H1 (cell line): ENCODE measurements around the gene SLC7A14. TPM values are rescaled to one million over a fixed set of nuclear protein-coding genes. Genes with fewer than 3 reads are reported as not detected.

Experiments
- CTCF ChIA-PET: fragments of 300-600 bp; sonication (Branson Sonifier 250); formaldehyde crosslinking; loops from one replicate; lab custom pipeline; 2021; ENCODE audit not compliant: partially characterized antibody; lab: Charles Lee
- POLR2A ChIA-PET: fragments of 300-600 bp; sonication (Branson Sonifier 250); formaldehyde crosslinking; loops from one replicate; lab custom pipeline; 2021; ENCODE audit warnings: inconsistent platforms; ENCODE audit not compliant: partially characterized antibody; lab: Charles Lee
- DNase-seq, 2 experiments: peaks; one replicate each; pipeline versions ENCODE4 v3.0.0 to v3.0.0-alpha.2; 2010 to 2022; ENCODE audit warnings: low spot score in 2 of 2, low read depth in 1 of 2, mixed read lengths in 1 of 2
- FAIRE-seq: peaks from 2 replicates; lab custom pipeline; 2011; peaks lifted over from hg19 to GRCh38; lab: Jason Lieb, UNC
- H2AFZ ChIP-seq: 2 replicates; pipeline ENCODE4 v1.8.1; 2012; ENCODE audit warnings: low read length, inconsistent platforms
- H2AK5ac ChIP-seq: 2 replicates; pipeline ENCODE4 v1.6.1; 2013; ENCODE audit warnings: low read depth, low read length
- H2BK120ac ChIP-seq: replicated peaks from 2 replicates; pipeline ENCODE3; 2013; ENCODE audit warnings: low read depth, low read length, inconsistent platforms
- H2BK12ac ChIP-seq: 2 replicates; pipeline ENCODE4 v1.6.1; 2013; ENCODE audit warnings: low read depth, low read length
- H2BK15ac ChIP-seq: 2 replicates; pipeline ENCODE4 v1.6.1; 2013; ENCODE audit warnings: low read length
- H2BK20ac ChIP-seq: 2 replicates; pipeline ENCODE4 v1.6.1; 2013; ENCODE audit warnings: low read length
- H2BK5ac ChIP-seq: 2 replicates; pipeline ENCODE4 v1.6.1; 2013; ENCODE audit warnings: low read depth, low read length
- H3K14ac ChIP-seq: 2 replicates; pipeline ENCODE4 v1.6.1; 2013; ENCODE audit warnings: inconsistent platforms; ENCODE audit not compliant: insufficient read length
- H3K18ac ChIP-seq: 2 replicates; pipeline ENCODE4 v1.6.1; 2013; ENCODE audit warnings: low read length; ENCODE audit errors: extremely low read depth
- H3K23ac ChIP-seq: 2 replicates; pipeline ENCODE4 v1.6.1; 2013; ENCODE audit warnings: inconsistent platforms; ENCODE audit not compliant: insufficient read length
- H3K23me2 ChIP-seq: 2 replicates; pipeline ENCODE4 v1.6.1; 2013; ENCODE audit warnings: low read depth, low read length
- H3K27ac ChIP-seq: 2 replicates; pipeline ENCODE4 v1.6.1; 2011; ENCODE audit warnings: low read depth, low read length, inconsistent platforms
- H3K27me3 ChIP-seq, 4 experiments: replicated peaks in 1 of 4; 1 replicate in 1 of 4; 2 replicates in 3 of 4; pipeline versions ENCODE4 v1.6.1 to v1.8.1; 2011 to 2013; ENCODE audit warnings: low read length in 3 of 4, mild to moderate bottlenecking in 3 of 4, inconsistent platforms in 2 of 4, mixed read lengths in 2 of 4, moderate library complexity in 1 of 4; ENCODE audit not compliant: control insufficient read depth in 3 of 4, insufficient read depth in 3 of 4; ENCODE audit errors: extremely low read depth in 1 of 4
- H3K36me3 ChIP-seq, 4 experiments: 2 replicates each; pipeline versions ENCODE4 v1.6.1 to v1.8.1; 2011 to 2013; ENCODE audit warnings: mild to moderate bottlenecking in 4 of 4, low read length in 3 of 4, moderate library complexity in 2 of 4, control low read depth in 1 of 4, inconsistent platforms in 1 of 4; ENCODE audit not compliant: insufficient read depth in 4 of 4, control insufficient read depth in 2 of 4
- H3K4ac ChIP-seq: replicated peaks from 2 replicates; pipeline ENCODE3; 2013; ENCODE audit warnings: low read length, low read depth, mixed read lengths, inconsistent platforms; ENCODE audit not compliant: insufficient read length
- H3K4me1 ChIP-seq, 4 experiments: replicated peaks in 1 of 4; 1 replicate in 1 of 4; 2 replicates in 3 of 4; pipeline versions ENCODE4 v1.6.1 to v1.8.1; 2011 to 2013; ENCODE audit warnings: low read length in 3 of 4, inconsistent platforms in 2 of 4, mixed read lengths in 1 of 4; ENCODE audit not compliant: insufficient read depth in 4 of 4, control insufficient read depth in 3 of 4
- H3K4me2 ChIP-seq, 2 experiments: 2 replicates each; pipeline versions ENCODE4 v1.6.1 to v1.8.1; 2011 to 2013; ENCODE audit warnings: low read depth in 2 of 2, low read length in 2 of 2, control low read depth in 1 of 2, inconsistent platforms in 1 of 2, mild to moderate bottlenecking in 1 of 2; ENCODE audit not compliant: insufficient read depth in 1 of 2
- H3K4me3 ChIP-seq, 4 experiments: fragments of 200-600, 300-600 bp in 1 of 4; sonication (generic), shearing (Covaris generic), sonication (Bioruptor Twin) in 1 of 4; 2 replicates each; pipeline versions ENCODE4 v1.5.1 to v1.8.1; 2011 to 2016; ENCODE audit warnings: low read length in 4 of 4, low read depth in 3 of 4, control low read depth in 2 of 4, inconsistent platforms in 2 of 4, mild to moderate bottlenecking in 2 of 4, mixed read lengths in 1 of 4, moderate library complexity in 1 of 4; ENCODE audit not compliant: insufficient read depth in 2 of 4; ENCODE audit errors: extremely low read depth in 1 of 4
- H3K56ac ChIP-seq: replicated peaks from 2 replicates; pipeline ENCODE3; 2013; ENCODE audit warnings: low read depth, mild to moderate bottlenecking, mixed read lengths, low read length, inconsistent platforms; ENCODE audit not compliant: insufficient read length
- H3K79me1 ChIP-seq: 2 replicates; pipeline ENCODE4 v1.6.1; 2013; ENCODE audit warnings: low read depth, low read length, control low read depth
- H3K79me2 ChIP-seq, 2 experiments: 2 replicates each; pipeline versions ENCODE4 v1.6.1 to v1.8.1; 2012 to 2013; ENCODE audit warnings: low read length in 2 of 2, mild to moderate bottlenecking in 2 of 2, inconsistent platforms in 1 of 2; ENCODE audit not compliant: insufficient read depth in 2 of 2, control insufficient read depth in 1 of 2
- H3K9ac ChIP-seq, 4 experiments: replicated peaks in 1 of 4; 1 replicate in 1 of 4; 2 replicates in 3 of 4; pipeline versions ENCODE4 v1.6.1 to v1.8.1; 2011 to 2013; ENCODE audit warnings: low read depth in 3 of 4, low read length in 3 of 4, control low read depth in 2 of 4, mild to moderate bottlenecking in 2 of 4, moderate library complexity in 2 of 4, inconsistent platforms in 1 of 4; ENCODE audit errors: extremely low read depth in 1 of 4
- H3K9me3 ChIP-seq, 2 experiments: 2 replicates each; pipeline versions ENCODE4 v1.6.1 to v1.8.1; 2012 to 2013; ENCODE audit warnings: mild to moderate bottlenecking in 2 of 2, moderate library complexity in 2 of 2, control low read depth in 1 of 2, inconsistent platforms in 1 of 2, low read depth in 1 of 2, low read length in 1 of 2, mixed read lengths in 1 of 2; ENCODE audit not compliant: insufficient read depth in 2 of 2
- H4K20me1 ChIP-seq, 2 experiments: replicated peaks in 1 of 2; 2 replicates each; pipeline versions ENCODE3 to v1.8.1; 2011 to 2013; ENCODE audit warnings: inconsistent platforms in 2 of 2, low read length in 2 of 2, mild to moderate bottlenecking in 1 of 2; ENCODE audit not compliant: insufficient read depth in 2 of 2, control insufficient read depth in 1 of 2
- H4K5ac ChIP-seq: 2 replicates; pipeline ENCODE4 v1.6.1; 2013; ENCODE audit warnings: low read length, low read depth, mixed read lengths, inconsistent platforms; ENCODE audit not compliant: insufficient read length
- H4K8ac ChIP-seq: 2 replicates; pipeline ENCODE4 v1.8.0; 2013; ENCODE audit warnings: mild to moderate bottlenecking, moderate library complexity, low read length, inconsistent platforms; ENCODE audit not compliant: insufficient read depth; ENCODE audit errors: extremely low read depth
- H4K91ac ChIP-seq: replicated peaks from 2 replicates; pipeline ENCODE3; 2013; ENCODE audit warnings: low read length, mixed read lengths, inconsistent platforms; ENCODE audit not compliant: insufficient read length
- JUND ChIP-seq: IDR thresholded peaks from 2 replicates; pipeline ENCODE4 v1.6.1; 2011; ENCODE audit warnings: mild to moderate bottlenecking, improper control_type of control experiment, low read length
- YY1 ChIP-seq: IDR thresholded peaks from 2 replicates; pipeline ENCODE4 v1.6.1; 2011; ENCODE audit warnings: low read depth, mild to moderate bottlenecking, low read length
- WGBS, 2 experiments: shearing (Covaris generic) in 1 of 2; methylation state at CpG; one replicate each; pipeline versions ENCODE4 v1.1.6 to v1.1.7; 2013 to 2015; ENCODE audit warnings: low lambda C conversion rate in 2 of 2, mixed read lengths in 2 of 2, inconsistent platforms in 1 of 2, low coverage in 1 of 2, missing lambda C conversion rate in 1 of 2; ENCODE audit not compliant: insufficient replicate concordance in 2 of 2, insufficient coverage in 1 of 2, insufficient read length in 1 of 2; ENCODE audit errors: extremely low coverage in 1 of 2, missing lambda C conversion rate in 1 of 2; 5-methylcytosine and 5-hydroxymethylcytosine counted together
- polyA plus RNA-seq, 7 experiments: library from polyadenylated mRNA; depleted of rRNA in 3 of 7; stranded (reverse) in 5 of 7; unstranded in 2 of 7; fragments of >200 nt in 5 of 7; fragments of 200-250 nt in 2 of 7; gene quantifications; 1 replicate in 5 of 7; 2 replicates in 1 of 7; 4 replicates in 1 of 7; pipeline versions ENCODE4 v1.2.1 to v1.2.3, GENCODE V29; 2011 to 2013; ENCODE audit warnings: missing spikeins in 2 of 7, mixed read lengths in 2 of 7
- total RNA-seq: library from RNA; stranded (reverse); fragmentation: NEBNext Ultra II Directional; extraction: Animal tissue kit (Norgen Biotek cat#: 25700); gene quantifications from 2 replicates; pipeline ENCODE4 v1.2.1, GENCODE V29; 2021

Gene SLC7A14
- total and polyA plus RNA-seq, 2 of the 8 experiments (the other 6 are each of a cell fraction or from before 2014, with no cell fraction given) = 0.21 to 0.95 TPM

GRCh38 chr3:170475092-170475685, 110.7 kb downstream of the SLC7A14 start:
- no peak overlapping the region for H4K8ac ChIP-seq
- ChIA-PET CTCF (interaction anchor here (0.7 to 2.2 kb wide), 9 partner anchors 11 to 337 kb away, joined by 3 to 7 read pairs (median 4); no protein-coding TSS in a partner anchor), POLR2A (no interaction called here)
- H3K27me3 ChIP-seq = no peaks in the 10 kb centered on the region
- no peak overlapping the region for H3K14ac ChIP-seq
- no peak overlapping the region for H2AFZ ChIP-seq
- no peak overlapping the region for H2AK5ac ChIP-seq
- no peak overlapping the region for H3K9ac ChIP-seq
- H3K4ac ChIP-seq = no peak overlapping the region
- no peaks in the 10 kb centered on the region for H3K9me3 ChIP-seq
- 95% methylated on average over 3 of the region's 3 CpGs; no CpG with 5 or more reads in 1 of the 2 experiments for WGBS, 2 experiments
- no peaks in the 10 kb centered on the region for H3K79me2 ChIP-seq
- H3K18ac ChIP-seq = no peak overlapping the region
- H3K27ac ChIP-seq = no peak overlapping the region
- no peak overlapping the region for H3K23ac ChIP-seq
- H3K4me3 ChIP-seq = no peak overlapping the region
- H2BK120ac ChIP-seq = no peak overlapping the region
- H3K4me1 ChIP-seq = peaks cover 0 to 6% (median 2%) of the 10 kb centered on the region in 4 experiments; a peak in 1 of 7 replicates
- H2BK15ac ChIP-seq = no peak overlapping the region
- H2BK20ac ChIP-seq = no peak overlapping the region
- DNase-seq (no peak), FAIRE-seq (no peak)
- H2BK12ac ChIP-seq = no peak overlapping the region
- H4K20me1 ChIP-seq = no peaks in the 10 kb centered on the region
- no peaks in the 10 kb centered on the region for H3K36me3 ChIP-seq
- TF ChIP-seq JUND (no peak), YY1 (no peak)
- H3K56ac ChIP-seq = no peak overlapping the region
- H4K5ac ChIP-seq = no peak overlapping the region
- H4K91ac ChIP-seq = no peak overlapping the region
- no peaks in the 10 kb centered on the region for H3K23me2 ChIP-seq
- H3K79me1 ChIP-seq = no peaks in the 10 kb centered on the region
- no peak overlapping the region for H3K4me2 ChIP-seq
- no peak overlapping the region for H2BK5ac ChIP-seq
